Cardiac muscle cell (in vitro differentiated cells and primary cell): ENCODE measurements around the gene ZNF487. TPM values are rescaled to one million over a fixed set of nuclear protein-coding genes. Genes with fewer than 3 reads are reported as not detected.
"Not testable (repeated sequence)": the region's sequence is repeated elsewhere in the genome, so short reads cannot be mapped to it uniquely, and the experiment has no call there.

Source experiments
- DNase-seq, 2 donors: peaks; one replicate each; pipeline versions ENCODE4 v3.0.0 to v3.0.0-alpha.2; 2010 to 2017; ENCODE audit warnings: low read depth in 1 of 2, low spot score in 1 of 2
- H3K27ac ChIP-seq: fragments of 200-600 bp; sonication (generic); 2 replicates; pipeline ENCODE4 v1.5.1; 2016
- H3K27me3 ChIP-seq: fragments of 200-600 bp; sonication (generic); 2 replicates; pipeline ENCODE4 v1.6.0; 2016; ENCODE audit warnings: control low read depth
- H3K36me3 ChIP-seq: fragments of 200-600 bp; sonication (generic); 2 replicates; pipeline ENCODE4 v1.5.1; 2016; ENCODE audit warnings: control low read depth
- H3K4me1 ChIP-seq: fragments of 200-600 bp; sonication (generic); 2 replicates; pipeline ENCODE4 v1.8.1; 2017; ENCODE audit warnings: low read depth, mild to moderate bottlenecking, mixed run types
- H3K4me3 ChIP-seq: fragments of 200-600 bp; sonication (generic); 2 replicates; pipeline ENCODE4 v1.5.1; 2016; ENCODE audit warnings: mild to moderate bottlenecking
- H3K9me3 ChIP-seq: fragments of 200-600 bp; sonication (generic); 2 replicates; pipeline ENCODE4 v1.5.1; 2017; ENCODE audit warnings: low read depth, mild to moderate bottlenecking, control low read depth
- polyA plus RNA-seq: library from polyadenylated mRNA; unstranded; fragments of >200 nt; fragmentation: Nextera tagmentation; extraction: Ambion mirVana; gene quantifications from 2 replicates; pipeline ENCODE4 v1.2.1, GENCODE V29; 2016
- total RNA-seq: library from RNA; depleted of rRNA; stranded (reverse); fragments of >200 nt; gene quantifications from 2 replicates; pipeline ENCODE4 v1.2.3, GENCODE V29; 2016
- TF ChIP-seq, protein P1 (sequence below): IDR thresholded peaks from 2 replicates; pipeline ENCODE4 v1.5.1; 2012; ENCODE audit warnings: low read depth, mild to moderate bottlenecking, low read length

Gene ZNF487
- total and polyA plus RNA-seq, 2 experiments from 2014 or later, result 6.0 to 9.0 TPM

- Histone ChIP-seq H3K36me3 (peaks cover 63% of the 10 kb centered on the region), H3K9me3 (no peaks in the 10 kb centered on the region), H3K4me3 (no peak overlapping the region), H3K27ac (peak overlapping the region; percentile 56), H3K27me3 (no peaks in the 10 kb centered on the region), H3K4me1 (peaks cover 9% of the 10 kb centered on the region)
- TF ChIP-seq, protein P1, sequence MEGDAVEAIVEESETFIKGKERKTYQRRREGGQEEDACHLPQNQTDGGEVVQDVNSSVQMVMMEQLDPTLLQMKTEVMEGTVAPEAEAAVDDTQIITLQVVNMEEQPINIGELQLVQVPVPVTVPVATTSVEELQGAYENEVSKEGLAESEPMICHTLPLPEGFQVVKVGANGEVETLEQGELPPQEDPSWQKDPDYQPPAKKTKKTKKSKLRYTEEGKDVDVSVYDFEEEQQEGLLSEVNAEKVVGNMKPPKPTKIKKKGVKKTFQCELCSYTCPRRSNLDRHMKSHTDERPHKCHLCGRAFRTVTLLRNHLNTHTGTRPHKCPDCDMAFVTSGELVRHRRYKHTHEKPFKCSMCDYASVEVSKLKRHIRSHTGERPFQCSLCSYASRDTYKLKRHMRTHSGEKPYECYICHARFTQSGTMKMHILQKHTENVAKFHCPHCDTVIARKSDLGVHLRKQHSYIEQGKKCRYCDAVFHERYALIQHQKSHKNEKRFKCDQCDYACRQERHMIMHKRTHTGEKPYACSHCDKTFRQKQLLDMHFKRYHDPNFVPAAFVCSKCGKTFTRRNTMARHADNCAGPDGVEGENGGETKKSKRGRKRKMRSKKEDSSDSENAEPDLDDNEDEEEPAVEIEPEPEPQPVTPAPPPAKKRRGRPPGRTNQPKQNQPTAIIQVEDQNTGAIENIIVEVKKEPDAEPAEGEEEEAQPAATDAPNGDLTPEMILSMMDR, result no peak
- DNase-seq, result no peak
Observed at GRCh38 chr10:43391496-43391895, 45.4 kb upstream of the ZNF487 start.

GRCh38 chr10:43392748-43393147, 44.2 kb upstream of the ZNF487 start:
- TF ChIP-seq, protein P1, result no peak

DNA sequence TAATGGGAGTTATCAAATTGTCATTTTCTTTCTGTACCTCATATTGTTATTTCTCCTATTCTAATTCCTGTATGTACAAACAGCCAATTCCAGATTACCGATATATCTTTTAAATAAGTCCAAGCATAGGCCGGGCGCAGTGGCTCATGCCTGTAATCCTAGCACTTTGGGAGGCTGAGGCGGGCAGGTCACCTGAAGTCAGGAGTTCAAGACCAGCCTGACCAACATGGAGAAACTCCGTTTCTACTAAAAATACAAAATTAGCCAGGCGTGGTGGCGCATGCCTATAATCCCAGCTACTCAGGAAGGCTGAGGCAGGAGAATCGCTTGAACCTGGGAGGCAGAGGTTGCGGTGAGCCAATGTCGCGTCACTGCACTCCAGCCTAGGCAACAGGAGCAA, 43.7 kb upstream of the ZNF487 start:
- not testable (repeated sequence) for DNase-seq, H3K27me3 ChIP-seq, H3K27ac ChIP-seq, H3K9me3 ChIP-seq, H3K4me3 ChIP-seq
- peaks cover 46% of the 10 kb centered on the region for H3K36me3 ChIP-seq
- H3K4me1 ChIP-seq, result peaks cover 13% of the 10 kb centered on the region

More at GRCh38 chr10:43392748-43393147, 44.2 kb upstream of the ZNF487 start:
- H3K4me1 ChIP-seq, result peaks cover 12% of the 10 kb centered on the region
- no peak for DNase-seq
- no peaks in the 10 kb centered on the region for H3K27me3 ChIP-seq
- peak overlapping the region; percentile 13 for H3K27ac ChIP-seq
- H3K36me3 ChIP-seq, result peaks cover 50% of the 10 kb centered on the region
- no peaks in the 10 kb centered on the region for H3K9me3 ChIP-seq
- no peak overlapping the region for H3K4me3 ChIP-seq

GRCh38 chr10:43393606-43394360, 43.1 kb upstream of the ZNF487 start:
- no peak for DNase-seq
- H3K4me3 ChIP-seq, result no peak overlapping the region
- no peaks in the 10 kb centered on the region for H3K27me3 ChIP-seq
- H3K27ac ChIP-seq, result no peak overlapping the region
- peaks cover 13% of the 10 kb centered on the region for H3K4me1 ChIP-seq
- TF ChIP-seq, protein P1, result no peak
- peaks cover 41% of the 10 kb centered on the region for H3K36me3 ChIP-seq
- no peaks in the 10 kb centered on the region for H3K9me3 ChIP-seq

GRCh38 chr10:43394868-43395267, 42.0 kb upstream of the ZNF487 start:
- H3K36me3 ChIP-seq, result peaks cover 32% of the 10 kb centered on the region
- no peaks in the 10 kb centered on the region for H3K27me3 ChIP-seq
- TF ChIP-seq, protein P1, result no peak
- DNase-seq, result no peak
- no peaks in the 10 kb centered on the region for H3K9me3 ChIP-seq
- H3K27ac ChIP-seq, result no peak overlapping the region
- peaks cover 13% of the 10 kb centered on the region for H3K4me1 ChIP-seq
- H3K4me3 ChIP-seq, result peak overlapping the region; percentile 47

- no peaks in the 10 kb centered on the region for H3K9me3 ChIP-seq
- TF ChIP-seq, protein P1, result no peak
- peaks cover 26% of the 10 kb centered on the region for H3K36me3 ChIP-seq
- H3K27me3 ChIP-seq, result no peaks in the 10 kb centered on the region
- H3K27ac ChIP-seq, result peak overlapping the region; percentile 97
- H3K4me3 ChIP-seq, result peak overlapping the region; percentile 47
- DNase-seq, result peak in 1 of 2 donors; percentile 22
- H3K4me1 ChIP-seq, result peaks cover 13% of the 10 kb centered on the region
Observed at GRCh38 chr10:43395571-43396060, 41.3 kb upstream of the ZNF487 start.
